Measurements from ENCODE around the gene CDH13. TPM values are rescaled to one million over a fixed set of nuclear protein-coding genes. Genes with fewer than 3 reads are reported as not detected.

CDH13 gene
- total and polyA plus RNA-seq, 5 donors = 20.7 to 123 (median 93.6) TPM

- Histone ChIP-seq H3K27me3 (ENCODE audit: control insufficient read depth, insufficient read depth) (no peaks in the 10 kb centered on the region), H3K4me1 (ENCODE audit: control insufficient read depth, insufficient read depth, low read length) (no peaks in the 10 kb centered on the region), H3K27ac (ENCODE audit: low read length) (no peak overlapping the region), H3K4me3 (ENCODE audit: low read length) (no peak overlapping the region), H3K9me3 (ENCODE audit: control insufficient read depth, low read length) (no peaks in the 10 kb centered on the region)
- WGBS = 95% methylated on average over 6 of the region's 6 CpGs
- DNase-seq = no peak
- intact Hi-C loops (cut with DNase I) = no loop called here
- no peak for ATAC-seq
These were observed 499.3 kb downstream of the CDH13 start for GRCh38 chr16:83125999-83126568.

GRCh38 chr16:83128041-83128440, 501.3 kb downstream of the CDH13 start:
- intact Hi-C loops (cut with DNase I) = no loop called here
- DNase-seq (no peak), ATAC-seq (no peak)
- Histone ChIP-seq H3K27me3 (ENCODE audit: control insufficient read depth, insufficient read depth) (no peaks in the 10 kb centered on the region), H3K4me1 (ENCODE audit: control insufficient read depth, insufficient read depth, low read length) (no peaks in the 10 kb centered on the region), H3K4me3 (ENCODE audit: low read length) (no peak overlapping the region), H3K9me3 (ENCODE audit: control insufficient read depth, low read length) (no peaks in the 10 kb centered on the region), H3K27ac (ENCODE audit: low read length) (no peak overlapping the region)
- 91% methylated on average over 6 of the region's 6 CpGs for WGBS

GRCh38 chr16:83130039-83130438, 503.3 kb downstream of the CDH13 start:
- H3K4me1 ChIP-seq (ENCODE audit: control insufficient read depth, insufficient read depth, low read length) = no peaks in the 10 kb centered on the region
- no peak for DNase-seq
- WGBS = 85% methylated on average over 3 of the region's 3 CpGs
- ATAC-seq = no peak
- H3K9me3 ChIP-seq (ENCODE audit: control insufficient read depth, low read length) = no peaks in the 10 kb centered on the region
- intact Hi-C loops (cut with DNase I) = no loop called here
- no peak overlapping the region for H3K27ac ChIP-seq (ENCODE audit: low read length)
- H3K4me3 ChIP-seq (ENCODE audit: low read length) = no peak overlapping the region
- no peaks in the 10 kb centered on the region for H3K27me3 ChIP-seq (ENCODE audit: control insufficient read depth, insufficient read depth)

GRCh38 chr16:83134638-83135037, 507.9 kb downstream of the CDH13 start:
- ATAC-seq (no peak), DNase-seq (no peak)
- Histone ChIP-seq H3K27me3 (ENCODE audit: control insufficient read depth, insufficient read depth) (no peaks in the 10 kb centered on the region), H3K4me3 (ENCODE audit: low read length) (no peak overlapping the region), H3K27ac (ENCODE audit: low read length) (no peak overlapping the region), H3K4me1 (ENCODE audit: control insufficient read depth, insufficient read depth, low read length) (no peaks in the 10 kb centered on the region), H3K9me3 (ENCODE audit: control insufficient read depth, low read length) (no peaks in the 10 kb centered on the region)
- intact Hi-C loops (cut with DNase I) = no loop called here
- 85% methylated on average over 4 of the region's 4 CpGs for WGBS

- H3K27me3 ChIP-seq (ENCODE audit: control insufficient read depth, insufficient read depth) = no peaks in the 10 kb centered on the region
- intact Hi-C loops (cut with DNase I) = no loop called here
- no peak for DNase-seq
- no peak for ATAC-seq
- WGBS = 90% methylated on average over 9 of the region's 9 CpGs
- H3K27ac ChIP-seq (ENCODE audit: low read length) = no peak overlapping the region
- no peaks in the 10 kb centered on the region for H3K4me1 ChIP-seq (ENCODE audit: control insufficient read depth, insufficient read depth, low read length)
- no peak overlapping the region for H3K4me3 ChIP-seq (ENCODE audit: low read length)
- H3K9me3 ChIP-seq (ENCODE audit: control insufficient read depth, low read length) = no peaks in the 10 kb centered on the region
These were observed 509.6 kb downstream of the CDH13 start for GRCh38 chr16:83136419-83136818.

- no peaks in the 10 kb centered on the region for H3K9me3 ChIP-seq (ENCODE audit: control insufficient read depth, low read length)
- peak overlapping the region; percentile 8 for H3K4me3 ChIP-seq (ENCODE audit: low read length)
- H3K4me1 ChIP-seq (ENCODE audit: control insufficient read depth, insufficient read depth, low read length) = no peaks in the 10 kb centered on the region
- no peak for DNase-seq
- no peaks in the 10 kb centered on the region for H3K27me3 ChIP-seq (ENCODE audit: control insufficient read depth, insufficient read depth)
- intact Hi-C loops (cut with DNase I) = no loop called here
- H3K27ac ChIP-seq (ENCODE audit: low read length) = no peak overlapping the region
- no peak for ATAC-seq
- 78% methylated on average over 5 of the region's 5 CpGs for WGBS
These were observed 510.2 kb downstream of the CDH13 start for GRCh38 chr16:83136924-83137323.

GRCh38 chr16:83137326-83137781, 510.6 kb downstream of the CDH13 start:
- peak in 1 of 2 donors; percentile 47 for ATAC-seq
- Histone ChIP-seq H3K27me3 (ENCODE audit: control insufficient read depth, insufficient read depth) (no peaks in the 10 kb centered on the region), H3K4me3 (ENCODE audit: low read length) (peak overlapping the region; percentile 8), H3K9me3 (ENCODE audit: control insufficient read depth, low read length) (no peaks in the 10 kb centered on the region), H3K4me1 (ENCODE audit: control insufficient read depth, insufficient read depth, low read length) (no peaks in the 10 kb centered on the region), H3K27ac (ENCODE audit: low read length) (no peak overlapping the region)
- WGBS = 37% methylated on average over 17 of the region's 17 CpGs
- intact Hi-C loops (cut with DNase I) = no loop called here
- DNase-seq = peak in 1 of 3 donors; percentile 21

GRCh38 chr16:83137894-83138293, 511.1 kb downstream of the CDH13 start:
- no peak for ATAC-seq
- H3K4me3 ChIP-seq (ENCODE audit: low read length) = peak overlapping the region; percentile 8
- H3K27ac ChIP-seq (ENCODE audit: low read length) = no peak overlapping the region
- DNase-seq = no peak
- intact Hi-C loops (cut with DNase I) = no loop called here
- 64% methylated on average over 5 of the region's 5 CpGs for WGBS
- H3K27me3 ChIP-seq (ENCODE audit: control insufficient read depth, insufficient read depth) = no peaks in the 10 kb centered on the region
- H3K9me3 ChIP-seq (ENCODE audit: control insufficient read depth, low read length) = no peaks in the 10 kb centered on the region
- no peaks in the 10 kb centered on the region for H3K4me1 ChIP-seq (ENCODE audit: control insufficient read depth, insufficient read depth, low read length)

- Histone ChIP-seq H3K27ac (ENCODE audit: low read length) (no peak overlapping the region), H3K4me1 (ENCODE audit: control insufficient read depth, insufficient read depth, low read length) (no peaks in the 10 kb centered on the region), H3K4me3 (ENCODE audit: low read length) (no peak overlapping the region), H3K9me3 (ENCODE audit: control insufficient read depth, low read length) (no peaks in the 10 kb centered on the region), H3K27me3 (ENCODE audit: control insufficient read depth, insufficient read depth) (no peaks in the 10 kb centered on the region)
- ATAC-seq (no peak), DNase-seq (no peak)
- intact Hi-C loops (cut with DNase I) = no loop called here
- WGBS = 94% methylated on average over 7 of the region's 7 CpGs
These were observed 511.7 kb downstream of the CDH13 start for GRCh38 chr16:83138512-83138911.

GRCh38 chr16:83138976-83139690, 512.4 kb downstream of the CDH13 start:
- intact Hi-C loops (cut with DNase I) = no loop called here
- ATAC-seq (no peak), DNase-seq (no peak)
- Histone ChIP-seq H3K4me1 (ENCODE audit: control insufficient read depth, insufficient read depth, low read length) (no peaks in the 10 kb centered on the region), H3K27ac (ENCODE audit: low read length) (no peak overlapping the region), H3K4me3 (ENCODE audit: low read length) (no peak overlapping the region), H3K9me3 (ENCODE audit: control insufficient read depth, low read length) (no peaks in the 10 kb centered on the region), H3K27me3 (ENCODE audit: control insufficient read depth, insufficient read depth) (no peaks in the 10 kb centered on the region)
- WGBS = 91% methylated on average over 8 of the region's 8 CpGs

- ATAC-seq = no peak
- intact Hi-C loops (cut with DNase I) = no loop called here
- no peaks in the 10 kb centered on the region for H3K27me3 ChIP-seq (ENCODE audit: control insufficient read depth, insufficient read depth)
- H3K4me1 ChIP-seq (ENCODE audit: control insufficient read depth, insufficient read depth, low read length) = no peaks in the 10 kb centered on the region
- H3K9me3 ChIP-seq (ENCODE audit: control insufficient read depth, low read length) = no peaks in the 10 kb centered on the region
- H3K27ac ChIP-seq (ENCODE audit: low read length) = no peak overlapping the region
- 54% methylated on average over 8 of the region's 8 CpGs for WGBS
- H3K4me3 ChIP-seq (ENCODE audit: low read length) = no peak overlapping the region
- no peak for DNase-seq
These were observed 517.0 kb downstream of the CDH13 start for GRCh38 chr16:83143788-83144187.
